CD4-positive, alpha-beta T cell treated with Interleukin-4 for 4 hours (primary cell): ENCODE data around the gene TBXA2R.
A peak's percentile ranks its signal among the peaks of the same experiment; 100 is the strongest.

ENCODE experiments used
- DNase-seq: peaks from one replicate; pipeline ENCODE4 v3.0.0-alpha.2; 2020

Gene TBXA2R

DNA sequence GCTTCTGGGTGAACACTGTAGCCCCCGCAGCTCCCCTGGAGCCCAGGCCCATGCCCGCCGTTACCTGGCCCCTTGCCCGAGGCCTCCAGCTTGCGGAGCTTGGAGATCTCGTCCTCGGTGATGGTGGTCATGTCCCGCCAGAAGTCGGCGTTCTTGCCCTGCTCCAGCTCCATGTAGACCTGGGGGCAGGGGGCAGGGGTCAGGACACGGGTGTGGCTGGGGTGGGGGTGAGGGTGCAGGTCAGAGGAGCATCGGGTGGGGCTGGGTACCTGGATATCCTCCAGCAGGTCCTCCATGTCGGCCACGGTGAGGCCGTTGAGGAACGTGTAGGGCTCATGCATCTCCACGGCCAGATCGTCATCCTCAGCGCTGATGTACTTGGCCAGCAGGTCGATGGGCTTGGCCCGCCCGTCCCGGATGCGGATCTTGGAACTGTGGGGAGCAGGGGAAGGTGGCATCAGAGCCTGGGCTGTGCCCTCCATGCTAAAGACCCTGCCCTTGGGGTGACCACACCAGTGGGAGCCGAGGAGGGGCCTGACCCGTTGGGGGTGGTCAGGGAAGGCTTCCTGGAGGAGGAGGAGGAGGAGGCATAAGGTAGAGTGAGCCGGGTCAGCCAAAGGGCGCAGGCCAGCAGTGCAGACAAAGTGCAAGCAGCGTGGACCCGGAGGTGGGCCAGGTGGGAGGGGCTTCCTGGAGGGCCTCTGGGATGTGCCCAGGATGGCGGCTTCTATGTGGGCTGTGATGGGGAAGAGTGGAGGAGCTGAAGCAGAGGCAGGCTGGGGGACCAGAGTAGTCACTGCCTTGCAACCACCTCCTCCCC, 12.3 kb upstream of the TBXA2R start:
- DNase-seq = no peak

- DNase-seq = peak; percentile 12
These were observed 11.6 kb upstream of the TBXA2R start for GRCh38 chr19:3618144-3618810.

DNA sequence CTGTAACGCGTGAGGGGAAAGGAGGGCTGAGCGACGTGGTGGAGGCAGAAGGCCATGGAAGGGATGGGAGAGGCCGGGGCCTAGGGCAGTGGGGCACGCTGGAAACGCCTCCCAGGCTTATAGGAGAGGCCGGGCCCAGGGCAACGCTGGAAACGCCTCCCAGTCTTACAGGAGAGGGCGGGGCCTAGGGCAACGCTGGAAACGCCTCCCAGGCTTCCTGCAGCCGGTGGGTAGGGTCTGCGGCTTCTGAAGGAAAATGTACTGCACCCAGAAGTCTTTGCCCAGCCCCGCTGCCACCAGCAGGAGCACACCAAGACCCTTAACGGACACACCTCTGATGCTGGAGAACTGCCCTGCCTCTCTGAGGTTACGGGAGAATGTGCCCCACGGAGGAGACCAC, 10.8 kb upstream of the TBXA2R start:
- DNase-seq = no peak

- no peak for DNase-seq
These were observed 9.0 kb upstream of the TBXA2R start for GRCh38 chr19:3615524-3616135.

GRCh38 chr19:3614858-3615505, 8.3 kb upstream of the TBXA2R start:
- no peak for DNase-seq

GRCh38 chr19:3613818-3614661, 7.4 kb upstream of the TBXA2R start:
- no peak for DNase-seq

GRCh38 chr19:3612901-3613741, 6.4 kb upstream of the TBXA2R start:
- DNase-seq = no peak

- no peak for DNase-seq
These were observed 5.7 kb upstream of the TBXA2R start for GRCh38 chr19:3612330-3612729.

- no peak for DNase-seq
These were observed 5.2 kb upstream of the TBXA2R start for GRCh38 chr19:3611841-3612240.

GRCh38 chr19:3610745-3611717, 4.4 kb upstream of the TBXA2R start:
- DNase-seq = no peak

- no peak for DNase-seq
These were observed 3.4 kb upstream of the TBXA2R start for GRCh38 chr19:3609779-3610719.

GRCh38 chr19:3608750-3609322, 2.2 kb upstream of the TBXA2R start:
- DNase-seq = no peak

GRCh38 chr19:3608079-3608641, 1.5 kb upstream of the TBXA2R start:
- DNase-seq = no peak

DNA sequence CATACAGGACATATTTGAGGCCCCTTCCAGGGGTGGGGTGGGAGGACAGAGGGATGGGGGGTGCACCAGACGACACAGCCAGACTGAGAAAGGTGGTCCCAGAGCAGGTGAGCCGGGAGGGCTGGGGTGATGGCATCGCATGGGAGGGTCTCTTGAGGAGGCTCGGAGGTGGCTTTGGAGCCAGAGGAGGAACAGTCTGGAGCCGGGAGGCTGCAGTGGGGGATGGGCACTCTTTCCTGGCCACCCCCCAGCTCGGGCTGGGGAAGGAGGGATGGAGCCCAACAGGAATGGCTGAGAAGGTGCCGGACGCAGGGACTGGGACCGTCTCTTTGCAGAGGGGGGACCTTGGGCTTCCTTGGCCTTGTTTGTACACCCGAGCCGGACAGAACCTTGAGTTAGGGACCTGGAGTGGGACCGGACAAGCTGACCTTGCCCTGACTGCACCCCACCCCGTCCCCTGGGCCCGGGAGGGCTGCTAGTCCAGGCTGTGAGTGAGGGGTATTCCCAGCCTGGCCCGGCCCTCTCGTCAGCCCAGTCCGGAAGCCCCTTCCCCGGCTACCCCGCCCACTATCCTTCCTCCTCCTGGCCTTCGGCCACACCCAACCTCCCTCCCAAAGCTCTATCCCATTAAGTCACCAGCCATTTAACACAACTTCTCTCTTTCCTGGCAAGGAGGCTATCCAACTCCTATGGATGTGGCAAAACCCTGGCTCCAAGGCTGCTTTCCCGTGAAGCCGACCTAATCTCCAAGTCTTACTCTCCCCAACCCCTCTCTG, 816 bp upstream of the TBXA2R start:
- no peak for DNase-seq

- no peak for DNase-seq
These were observed 443 bp downstream of the TBXA2R start for GRCh38 chr19:3606174-3606689.

DNA sequence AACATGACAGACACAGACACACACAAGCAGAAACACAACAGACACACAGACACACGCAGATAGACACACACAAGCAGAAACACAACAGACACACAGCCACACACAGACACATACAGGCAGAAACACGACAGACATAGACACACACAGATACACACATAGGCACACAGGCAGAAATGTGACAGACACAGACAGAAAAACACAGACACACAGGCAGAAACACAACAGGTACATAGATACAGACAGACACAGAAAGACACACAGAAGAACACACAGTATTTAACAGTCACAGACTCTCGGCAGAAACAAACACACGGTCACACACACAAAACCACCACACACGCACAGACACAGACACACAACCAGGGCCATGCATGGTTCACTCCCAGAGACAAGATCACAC, 905 bp downstream of the TBXA2R start:
- DNase-seq = no peak

DNA sequence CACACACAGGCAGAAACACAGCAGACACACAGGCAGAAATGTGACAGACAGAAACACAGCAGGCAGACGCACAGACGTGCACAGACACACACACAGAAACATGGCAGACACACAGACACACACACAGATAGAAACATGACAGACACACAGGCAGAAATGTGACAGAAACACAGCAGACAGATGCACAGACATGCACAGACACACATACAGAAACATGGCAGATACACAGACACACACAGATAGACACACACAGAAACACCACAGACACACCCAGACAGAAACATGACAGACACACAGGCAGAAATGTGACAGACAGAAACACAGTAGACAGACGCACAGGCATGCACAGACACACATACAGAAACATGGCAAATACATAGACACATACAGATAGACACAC, 1.3 kb downstream of the TBXA2R start:
- no peak for DNase-seq
